ENCODE measurements around the gene C6orf47.

Gene C6orf47

DNA sequence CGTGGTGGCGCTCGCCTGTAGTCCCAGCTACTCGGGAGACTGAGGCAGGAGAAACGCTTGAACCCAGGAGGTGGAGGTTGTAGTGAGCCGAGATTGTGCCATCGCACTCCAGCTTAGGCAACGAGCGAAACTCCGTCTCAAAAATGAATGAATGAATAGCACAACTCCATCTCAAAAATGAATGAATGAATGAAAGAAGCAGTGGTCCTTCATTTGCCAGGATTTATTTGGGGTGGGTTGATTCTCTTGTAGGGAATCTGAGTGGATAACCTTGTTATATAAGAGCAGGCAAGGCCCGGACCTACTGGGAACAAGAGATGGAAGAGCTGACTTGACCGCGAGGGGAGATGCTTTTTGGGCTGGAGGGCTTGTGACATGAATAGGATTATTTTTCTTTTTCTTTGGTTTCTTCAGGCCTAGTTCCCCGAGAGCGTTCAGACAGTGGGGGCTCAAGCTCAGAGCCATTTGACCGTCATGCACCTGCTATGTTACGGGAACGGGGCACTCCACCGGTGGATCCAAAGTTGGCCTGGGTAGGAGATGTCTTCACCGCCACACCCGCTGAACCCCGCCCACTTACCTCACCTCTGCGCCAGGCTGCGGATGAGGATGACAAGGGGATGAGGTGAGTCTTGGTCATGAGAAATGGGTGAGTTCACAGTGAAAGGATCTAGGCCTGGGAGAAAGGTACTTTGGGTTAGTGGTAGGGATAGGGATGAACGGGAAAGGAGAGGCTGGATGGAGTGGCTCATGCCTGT lies 30.2 kb downstream of the C6orf47 start:
- H3K27ac ChIP-seq: no peak overlapping the region
- no peak for TF ChIP-seq CTCF (conservative IDR thresholded peaks at IDR 0.05)
- no peak for TF ChIP-seq ZFX (IDR thresholded peaks at IDR 0.05)

GRCh38 chr6:31629014-31629413 lies 31.6 kb downstream of the C6orf47 start:
- no peak overlapping the region for H3K27ac ChIP-seq
- TF ChIP-seq CTCF (conservative IDR thresholded peaks at IDR 0.05): no peak
- no peak for TF ChIP-seq ZFX (IDR thresholded peaks at IDR 0.05)

DNA sequence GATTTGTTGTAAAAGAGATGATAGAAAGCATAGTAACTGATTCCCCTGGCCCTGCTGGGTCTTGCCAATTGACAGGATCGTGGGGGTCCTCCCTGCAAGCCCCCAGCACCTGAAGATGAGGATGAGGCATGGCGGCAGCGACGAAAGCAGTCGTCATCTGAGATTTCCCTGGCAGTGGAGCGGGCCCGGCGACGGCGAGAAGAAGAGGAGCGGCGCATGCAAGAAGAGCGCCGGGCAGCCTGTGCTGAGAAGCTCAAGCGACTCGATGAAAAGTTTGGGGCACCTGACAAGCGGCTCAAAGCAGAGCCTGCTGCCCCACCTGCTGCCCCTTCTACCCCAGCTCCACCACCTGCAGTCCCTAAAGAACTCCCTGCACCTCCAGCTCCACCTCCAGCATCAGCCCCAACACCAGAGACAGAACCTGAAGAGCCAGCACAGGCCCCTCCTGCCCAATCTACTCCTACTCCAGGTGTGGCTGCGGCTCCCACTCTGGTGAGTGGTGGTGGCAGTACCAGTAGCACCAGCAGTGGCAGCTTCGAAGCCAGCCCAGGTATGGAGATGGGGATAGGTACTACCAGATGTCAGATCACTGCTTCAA lies 32.8 kb downstream of the C6orf47 start:
- H3K27ac ChIP-seq: no peak overlapping the region
- TF ChIP-seq CTCF (conservative IDR thresholded peaks at IDR 0.05) (no peak), ZFX (IDR thresholded peaks at IDR 0.05) (no peak)

GRCh38 chr6:31626952-31627351 lies 33.6 kb downstream of the C6orf47 start:
- TF ChIP-seq CTCF (conservative IDR thresholded peaks at IDR 0.05): no peak
- no peak for TF ChIP-seq ZFX (IDR thresholded peaks at IDR 0.05)
- no peak overlapping the region for H3K27ac ChIP-seq

- TF ChIP-seq CTCF (conservative IDR thresholded peaks at IDR 0.05) (no peak), ZFX (IDR thresholded peaks at IDR 0.05) (no peak)
- no peak overlapping the region for H3K27ac ChIP-seq
Measured at GRCh38 chr6:31624070-31624469, 36.5 kb downstream of the C6orf47 start.

DNA sequence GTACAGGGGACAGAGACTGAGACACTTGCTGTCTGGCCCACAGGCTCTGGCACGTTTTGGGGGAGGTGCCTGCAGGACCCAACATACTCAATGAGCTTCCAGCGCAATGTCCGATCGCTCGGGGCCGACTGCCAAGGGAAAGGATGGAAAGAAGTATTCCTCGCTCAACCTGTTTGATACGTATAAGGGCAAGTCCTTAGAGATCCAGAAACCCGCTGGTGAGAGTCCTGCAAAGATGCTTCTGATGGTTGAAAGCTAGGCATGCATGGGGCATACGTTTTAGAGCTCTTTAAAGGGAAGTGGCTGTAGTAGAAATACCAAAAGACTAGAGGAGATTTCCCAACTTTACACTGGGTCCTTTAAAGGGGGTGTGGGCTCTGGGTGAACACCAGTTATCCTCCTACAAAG lies 37.9 kb downstream of the C6orf47 start:
- peak overlapping the region; percentile 99 for H3K27ac ChIP-seq

More for the DNA sequence above, 37.9 kb downstream of the C6orf47 start:
- TF ChIP-seq ZFX (IDR thresholded peaks at IDR 0.05) (no peak), CTCF (conservative IDR thresholded peaks at IDR 0.05) (no peak)

All from C4-2B (cell line).